AG08395 (cell line): ENCODE data around the gene RPL36A.

Experiments used
- DNase-seq: peaks from one replicate; pipeline ENCODE4 v3.0.0; 2012; ENCODE audit warnings: mixed read lengths, low spot score

Gene RPL36A

DNA sequence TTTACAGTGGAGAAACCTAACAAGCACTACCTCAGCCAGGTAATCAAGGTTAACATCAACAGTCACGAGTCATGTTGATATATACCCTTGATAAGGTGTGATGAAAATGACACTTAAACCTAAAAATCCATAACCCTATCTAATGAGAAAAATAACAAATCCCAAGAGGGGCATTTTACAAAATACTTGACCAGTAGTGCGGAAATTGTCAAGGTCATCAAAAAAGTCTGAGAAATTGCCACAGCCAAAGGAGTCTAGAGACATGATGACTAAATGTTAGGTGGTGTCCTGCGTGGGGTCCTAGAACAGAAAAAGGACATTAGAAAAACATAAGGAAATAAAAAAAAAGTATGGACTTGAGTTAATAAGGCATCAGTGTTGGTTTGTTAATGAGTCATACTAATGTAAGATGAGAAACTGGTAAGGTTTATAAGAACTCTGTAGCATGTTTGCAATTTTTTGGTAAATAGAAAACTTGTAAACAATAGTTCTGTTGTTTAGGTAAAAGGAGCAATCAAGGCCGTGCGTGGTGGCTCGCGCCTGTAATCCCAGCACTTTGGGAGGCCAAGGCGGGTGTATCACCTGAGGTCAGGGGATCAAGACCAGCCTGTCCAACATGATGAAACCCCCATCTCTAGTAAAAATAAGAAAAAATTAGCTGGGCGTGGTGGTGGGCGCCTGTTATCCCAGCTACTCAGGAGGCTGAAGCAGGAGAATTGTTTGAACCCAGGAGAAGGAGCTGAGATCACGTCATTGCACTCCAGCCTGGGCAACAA is 2.9 kb downstream of the RPL36A start:
- no peak for DNase-seq

DNA sequence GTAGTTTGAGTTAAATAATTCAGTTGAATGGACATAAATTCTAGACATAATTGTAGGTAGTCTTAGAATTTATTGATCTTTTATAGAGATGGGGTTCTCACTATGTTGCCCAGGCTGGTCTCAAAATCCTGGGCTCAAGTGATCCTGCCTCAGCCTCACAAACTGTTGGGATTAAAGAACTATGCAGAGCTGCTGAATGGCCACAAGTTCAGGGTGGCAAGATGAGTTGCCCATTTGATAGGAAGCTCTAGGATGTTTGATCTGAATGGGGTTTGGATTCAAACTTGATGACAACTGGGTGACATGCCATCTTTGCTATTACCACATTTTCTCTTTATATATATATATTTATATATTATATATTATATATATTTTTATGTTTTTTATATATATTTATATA is 3.6 kb downstream of the RPL36A start:
- DNase-seq: no peak

DNA sequence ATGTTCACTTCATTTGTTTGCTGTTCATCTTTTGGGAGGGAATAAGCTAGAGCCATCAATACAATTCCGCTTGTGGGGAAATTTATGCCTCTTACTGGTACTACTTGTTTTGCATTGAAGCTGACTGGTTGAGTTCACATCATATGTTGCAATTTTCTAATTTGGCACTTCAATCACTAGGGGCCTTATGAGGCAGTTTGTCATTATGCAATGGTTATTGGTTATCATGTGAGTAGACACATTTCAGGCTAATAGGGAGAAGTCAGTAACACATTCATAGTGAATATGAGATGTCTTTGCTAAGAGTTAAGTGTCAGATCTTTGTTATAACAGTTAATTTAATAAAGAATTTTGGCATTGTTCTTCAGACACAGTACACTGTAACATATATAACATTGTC is 5.0 kb downstream of the RPL36A start:
- no peak for DNase-seq

DNA sequence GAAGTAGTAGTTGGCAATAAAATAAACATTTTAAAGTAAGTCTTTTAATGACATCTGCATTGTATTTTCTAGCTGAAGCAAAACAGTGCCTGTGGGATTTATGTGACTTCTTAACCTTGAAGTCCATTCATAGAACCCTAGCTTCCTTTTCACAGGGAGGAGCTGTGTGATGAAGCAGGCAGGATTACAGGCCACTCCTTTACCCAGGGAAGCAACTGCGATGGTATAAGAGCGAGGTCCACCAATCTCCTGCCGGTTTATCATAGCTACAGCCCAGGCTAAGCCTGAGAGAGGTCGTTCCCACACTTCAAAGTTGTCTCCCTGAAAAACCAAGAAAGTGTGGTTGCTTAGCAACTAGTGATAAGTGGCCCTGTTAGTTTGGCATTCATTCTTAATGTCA is 7.0 kb downstream of the RPL36A start:
- DNase-seq: no peak

DNA sequence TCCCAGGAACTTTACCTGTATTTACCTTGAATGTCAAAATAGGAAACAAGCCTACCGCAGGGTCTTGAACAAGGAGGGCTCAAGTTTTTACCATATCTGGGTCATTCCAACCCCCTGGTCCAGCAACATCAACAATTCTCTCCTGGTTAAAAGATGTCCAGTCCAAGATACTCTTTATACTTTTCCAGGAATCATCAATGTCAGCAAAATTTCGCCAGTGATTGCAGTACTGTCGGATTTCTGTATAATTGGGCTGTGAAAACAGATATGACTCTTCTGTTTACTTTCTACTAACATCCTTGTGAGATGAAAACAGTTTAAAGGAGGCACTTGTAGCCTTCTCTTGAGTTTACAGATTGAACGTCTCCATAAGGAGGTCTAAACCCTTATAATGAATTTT is 7.9 kb downstream of the RPL36A start:
- no peak for DNase-seq

DNA sequence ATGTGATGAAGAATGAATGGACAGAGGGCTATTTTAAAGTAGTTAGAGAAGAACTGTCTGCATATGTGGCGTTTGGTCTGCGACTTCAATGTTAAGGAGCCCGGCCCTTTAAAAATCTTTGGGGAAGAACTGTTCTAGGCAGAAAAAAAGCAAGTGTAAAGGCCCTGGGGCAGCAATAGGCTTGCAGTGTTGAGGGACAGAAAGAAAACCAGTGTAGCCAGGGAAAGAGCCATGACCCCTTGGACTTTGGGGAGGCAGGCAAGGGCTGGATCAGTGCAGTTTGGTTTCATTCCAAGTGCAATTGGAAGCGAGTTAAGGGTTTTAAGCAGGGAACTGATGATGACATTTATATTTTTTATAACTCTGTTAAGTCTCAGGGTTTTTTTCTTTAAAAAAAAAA is 9.0 kb downstream of the RPL36A start:
- no peak for DNase-seq

DNA sequence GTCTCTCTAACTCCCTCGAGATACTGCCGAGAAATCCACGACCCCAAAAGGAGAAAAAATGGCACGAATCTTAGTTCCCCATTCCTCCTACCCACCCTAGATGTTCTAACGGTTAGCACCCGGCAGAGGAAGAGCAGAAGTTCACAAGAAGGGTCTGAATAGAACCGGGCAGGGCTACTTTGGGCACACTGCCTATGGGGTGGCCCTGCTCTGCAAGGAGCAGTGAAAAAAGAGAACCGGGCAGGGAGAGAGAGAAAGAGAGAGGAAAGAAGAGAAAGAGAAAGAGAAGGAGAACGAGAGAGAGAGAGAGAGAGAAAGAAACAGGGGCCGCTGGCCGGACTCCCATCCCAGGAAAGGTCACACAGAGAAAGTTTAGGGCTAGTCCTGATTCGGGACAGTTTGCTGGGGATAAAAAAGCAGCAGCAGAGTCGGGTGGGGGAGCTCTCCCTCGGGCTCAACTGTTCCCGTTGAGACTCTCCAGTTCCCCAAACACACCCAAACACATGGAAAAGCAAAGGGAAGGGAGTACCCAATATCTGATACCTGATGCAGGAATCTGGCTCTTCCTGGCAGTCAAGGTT is 16.4 kb downstream of the RPL36A start:
- no peak for DNase-seq

DNA sequence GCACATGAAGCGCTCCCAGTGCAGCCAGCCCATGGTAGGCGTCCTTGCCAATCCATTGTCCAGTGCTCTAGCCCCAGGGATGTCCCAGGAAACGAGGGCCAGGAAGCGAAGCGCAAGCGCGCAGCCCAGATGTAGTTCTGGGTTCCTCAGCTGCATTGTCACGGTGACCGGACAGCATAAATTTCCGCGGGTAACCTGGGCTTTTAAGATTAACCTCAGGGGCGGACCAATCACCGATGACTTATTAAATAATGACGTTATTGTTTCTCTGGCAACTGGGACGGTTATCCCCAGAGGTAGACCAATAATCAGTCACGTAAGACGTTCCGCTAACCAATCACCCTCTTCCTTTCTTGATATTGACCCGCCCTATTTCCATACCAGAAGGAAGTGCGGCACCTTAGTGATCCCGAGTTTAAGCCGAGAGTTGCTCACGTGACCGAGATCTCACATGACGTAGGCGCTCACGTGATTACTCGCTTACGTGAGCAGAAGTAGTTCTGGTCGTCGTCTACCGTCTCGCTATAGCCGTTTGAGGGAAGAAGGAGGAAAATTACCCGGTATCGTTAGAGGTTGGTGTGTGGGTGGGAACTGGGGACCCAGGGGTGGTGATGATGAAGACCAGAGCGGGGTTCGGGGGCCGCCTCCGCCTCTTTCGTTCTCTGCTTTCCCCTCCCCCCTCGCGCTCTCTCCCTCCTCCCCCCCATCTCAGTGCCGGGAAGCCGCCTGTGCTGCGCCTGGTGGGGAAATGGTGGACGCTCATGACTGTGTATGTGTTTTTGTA is 17.1 kb downstream of the RPL36A start, which contains the start of the genes GLA and HNRNPH2:
TSS of gene GLA (minus strand) at position 178 of the 784 bp plus-strand sequence. CDS start at position 156, 22 bp downstream.
TSS of gene HNRNPH2 (plus strand) at position 475 of the 784 bp plus-strand sequence. CDS start 3,767 bp downstream, outside the sequence.
- peak; percentile 91 for DNase-seq

DNA sequence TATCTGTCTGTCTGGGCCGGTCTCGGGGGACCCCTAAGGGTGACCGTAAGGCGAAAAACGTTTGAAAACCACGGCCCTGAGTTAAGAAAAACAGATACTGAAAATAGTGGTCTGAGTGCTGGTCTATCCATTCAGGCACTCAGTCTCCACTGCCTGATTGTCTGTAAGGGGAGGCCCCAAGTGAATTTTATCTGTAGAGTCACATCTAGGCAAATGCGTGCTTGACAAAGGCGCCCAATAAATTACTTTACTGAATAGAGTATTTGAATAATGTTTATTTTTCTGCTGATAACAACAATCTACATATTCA is 17.7 kb downstream of the RPL36A start:
- DNase-seq: no peak

DNA sequence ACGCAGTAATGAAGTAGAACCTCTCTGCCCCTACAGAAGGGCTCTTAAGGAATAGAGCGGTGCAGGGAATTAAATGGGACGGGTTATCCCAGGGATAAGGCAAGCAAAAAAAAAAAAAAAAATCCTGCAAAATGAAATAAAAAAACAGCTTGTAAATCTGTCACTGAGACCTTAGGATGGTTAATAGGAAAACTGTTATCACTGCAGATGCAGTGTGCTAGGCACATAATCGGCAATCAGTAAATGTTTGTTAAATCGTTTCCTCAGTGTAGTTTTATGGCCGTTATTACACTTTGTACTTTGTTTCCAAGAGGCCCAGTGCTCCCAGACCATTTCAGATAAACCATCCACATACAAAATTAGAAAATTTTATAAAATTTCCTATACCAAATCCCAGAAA is 18.2 kb downstream of the RPL36A start:
- DNase-seq: no peak

DNA sequence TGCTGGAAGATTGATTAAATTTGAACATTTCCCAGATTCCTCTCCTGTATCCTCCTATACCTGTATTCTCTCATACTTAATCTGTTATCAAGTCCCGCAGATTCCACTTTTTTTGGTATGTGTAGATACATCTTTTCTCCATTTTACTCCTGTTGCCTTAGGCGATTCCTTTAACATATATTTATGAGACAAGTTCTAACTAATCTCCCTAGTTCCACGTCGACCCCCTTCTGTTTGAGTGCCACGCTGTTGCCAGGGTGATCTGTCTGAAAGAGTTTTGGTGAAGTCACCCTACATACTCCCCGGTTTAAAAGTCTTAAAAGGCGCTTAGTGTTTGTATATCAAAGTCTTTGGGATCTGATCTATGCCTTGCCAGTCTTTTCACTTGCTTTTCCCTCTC is 19.6 kb downstream of the RPL36A start:
- no peak for DNase-seq

DNA sequence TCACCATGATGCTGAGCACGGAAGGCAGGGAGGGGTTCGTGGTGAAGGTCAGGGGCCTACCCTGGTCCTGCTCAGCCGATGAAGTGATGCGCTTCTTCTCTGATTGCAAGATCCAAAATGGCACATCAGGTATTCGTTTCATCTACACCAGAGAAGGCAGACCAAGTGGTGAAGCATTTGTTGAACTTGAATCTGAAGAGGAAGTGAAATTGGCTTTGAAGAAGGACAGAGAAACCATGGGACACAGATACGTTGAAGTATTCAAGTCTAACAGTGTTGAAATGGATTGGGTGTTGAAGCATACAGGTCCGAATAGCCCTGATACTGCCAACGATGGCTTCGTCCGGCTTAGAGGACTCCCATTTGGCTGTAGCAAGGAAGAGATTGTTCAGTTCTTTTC is 21.2 kb downstream of the RPL36A start:
- no peak for DNase-seq

DNA sequence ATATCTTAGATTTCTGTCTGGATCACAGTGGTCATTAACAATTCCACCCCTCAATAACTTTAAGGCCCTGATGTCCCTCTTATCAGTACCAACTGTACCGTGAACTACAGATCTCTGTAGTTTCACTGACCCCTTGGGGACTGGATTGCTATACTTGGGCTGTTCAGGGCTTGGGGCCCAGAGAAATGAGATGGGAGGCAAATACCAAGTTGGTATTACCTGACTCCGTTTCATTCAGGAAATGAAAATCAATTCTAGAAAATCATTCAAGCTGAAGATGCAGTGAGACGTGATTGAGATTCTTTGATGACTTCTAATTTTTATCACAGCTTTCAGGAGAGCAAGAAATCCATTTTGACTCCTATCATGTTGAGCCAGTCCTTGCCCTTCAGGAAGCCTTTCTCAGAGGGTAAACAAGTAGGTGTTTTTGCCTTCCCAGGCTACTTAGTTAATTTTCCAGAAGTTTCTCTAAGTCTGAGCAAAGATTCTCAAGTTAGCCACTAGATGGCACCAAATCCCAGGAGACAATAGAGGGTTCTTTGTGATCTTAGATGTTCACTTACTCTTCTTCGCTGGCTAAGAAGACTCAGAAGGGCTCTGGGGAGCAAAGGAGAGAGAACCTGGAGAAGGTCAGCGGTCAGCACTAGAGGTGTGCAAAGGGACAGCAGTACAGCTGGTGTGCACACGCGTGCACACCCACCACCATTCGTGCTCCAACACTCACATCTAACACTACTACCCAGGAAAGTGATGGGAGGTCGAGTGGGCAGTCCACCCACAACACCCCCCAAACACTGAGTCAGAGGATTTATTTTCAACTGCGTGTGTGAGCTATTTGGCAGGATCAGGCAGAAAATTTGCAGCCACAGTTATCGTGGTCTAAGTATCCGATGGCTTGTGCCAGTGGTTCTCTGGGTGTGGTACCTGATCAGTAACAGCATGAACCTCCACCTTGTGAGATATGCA is 24.7 kb downstream of the RPL36A start:
- DNase-seq: peak; percentile 76

DNA sequence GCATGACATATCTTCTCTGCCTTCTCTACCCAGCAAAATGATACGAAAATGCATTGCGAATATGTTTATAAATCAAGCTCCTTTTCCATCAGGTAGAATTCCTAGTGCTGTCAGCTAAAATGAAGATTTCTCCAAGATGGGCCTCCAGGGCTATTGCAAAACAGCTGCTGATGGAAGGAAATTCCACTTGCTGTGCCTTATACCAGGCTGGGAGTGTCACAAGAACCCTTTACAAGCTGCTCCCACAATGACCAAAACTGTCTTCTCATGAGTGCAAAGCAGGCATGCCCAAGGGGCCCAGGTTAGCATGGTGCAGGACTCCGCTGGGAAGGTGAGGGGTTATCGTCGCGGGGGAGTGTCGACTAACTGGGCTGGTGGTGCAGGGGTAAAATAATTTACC is 25.9 kb downstream of the RPL36A start:
- no peak for DNase-seq

DNA sequence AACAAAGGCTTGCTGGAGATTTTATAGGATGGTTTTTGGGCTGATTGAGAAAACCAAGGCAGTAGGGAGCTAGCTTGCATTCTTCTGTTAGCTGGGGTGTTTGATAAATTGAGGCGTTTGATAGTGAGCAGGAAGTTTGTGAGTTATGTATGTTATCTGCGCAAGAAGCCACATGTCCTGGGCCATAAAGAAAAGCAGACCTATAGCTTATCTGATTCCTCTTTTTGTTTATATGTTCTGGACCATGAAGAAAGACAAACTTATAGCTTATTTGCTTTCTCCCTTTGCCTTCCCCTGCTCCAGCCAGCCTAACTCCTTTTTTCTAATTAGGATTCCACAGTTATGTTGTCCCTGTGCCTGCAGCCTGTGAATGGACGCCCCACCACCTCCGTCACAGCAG is 26.4 kb downstream of the RPL36A start:
- DNase-seq: no peak

DNA sequence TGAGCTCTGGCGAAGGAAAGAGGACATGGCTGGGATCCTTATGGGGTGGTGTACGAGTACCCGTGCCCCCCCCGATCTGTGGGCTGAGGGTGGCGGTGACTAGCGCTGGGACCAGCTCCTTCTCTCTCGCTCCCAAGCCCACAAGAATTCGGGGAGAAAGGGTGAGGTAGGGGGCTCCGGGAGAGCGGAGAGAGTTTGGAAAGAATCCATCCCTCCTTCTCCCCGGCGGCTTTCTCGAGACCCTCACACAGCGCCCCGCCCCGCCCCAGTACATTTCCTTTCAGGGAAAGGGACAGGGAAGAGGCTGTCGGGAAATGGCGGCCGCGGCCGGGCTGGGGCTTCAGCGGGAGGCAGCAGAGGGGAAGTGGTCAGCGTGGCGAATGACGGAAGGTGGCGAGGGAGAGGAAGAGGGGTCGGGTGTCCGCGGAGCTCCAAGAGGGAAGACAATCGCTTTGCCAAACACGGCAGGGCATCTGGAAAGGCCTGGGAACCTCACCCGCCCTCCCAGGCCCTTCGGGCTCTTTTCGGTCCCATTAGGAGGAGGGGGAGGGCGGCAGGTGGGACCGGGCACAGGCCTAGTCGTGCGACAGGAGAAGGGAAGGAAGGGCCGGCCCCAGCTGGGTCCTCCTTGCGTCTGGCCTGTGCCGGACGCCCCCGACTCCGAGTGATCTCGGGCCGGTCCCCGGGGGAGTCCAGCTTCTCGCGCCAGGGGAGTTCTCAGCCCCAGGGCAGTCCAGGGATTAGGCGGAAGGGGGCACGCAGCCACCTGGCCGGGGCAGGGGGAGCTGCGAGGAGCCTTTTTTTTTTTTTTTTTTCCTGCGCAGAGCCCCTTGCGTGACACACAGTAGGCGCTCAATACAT is 27.4 kb downstream of the RPL36A start:
- DNase-seq: peak; percentile 25

DNA sequence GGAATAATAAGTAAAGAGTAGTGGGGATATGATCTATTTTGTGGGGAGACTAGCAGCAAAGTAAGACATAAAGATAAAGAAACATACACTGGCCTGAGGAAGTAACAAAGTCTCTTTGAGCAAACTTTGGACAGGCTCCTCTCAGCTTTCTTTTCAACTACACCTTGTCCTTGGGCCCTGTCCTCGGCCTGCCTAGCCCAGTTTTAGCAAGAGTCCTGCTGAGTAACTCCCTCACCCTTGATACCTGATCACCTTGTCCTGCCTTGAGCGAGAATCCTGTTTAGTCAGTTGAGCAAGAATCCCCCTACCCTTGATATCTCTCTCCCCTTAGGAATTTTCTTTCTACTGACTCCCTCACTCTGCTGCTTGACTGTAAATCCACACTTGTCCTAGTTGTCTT is 28.7 kb downstream of the RPL36A start:
- DNase-seq: no peak

DNA sequence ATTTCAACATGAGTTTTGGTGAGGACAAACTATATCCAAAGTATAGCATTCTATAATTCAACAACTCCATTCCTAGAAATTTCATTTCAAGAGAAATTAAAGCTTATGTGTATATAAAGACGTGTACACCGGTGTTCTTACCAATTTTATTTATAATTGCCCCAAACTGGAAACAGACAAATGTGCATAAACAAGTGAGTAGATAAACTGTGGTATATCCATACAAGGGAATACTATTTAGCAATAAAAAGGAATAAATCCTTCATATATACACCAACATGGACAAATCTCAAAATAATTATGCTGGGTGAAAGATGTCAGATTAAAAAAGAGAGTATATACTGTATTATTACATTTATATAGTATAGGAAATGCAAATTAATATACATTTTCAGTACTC is 37.1 kb downstream of the RPL36A start:
- no peak for DNase-seq

DNA sequence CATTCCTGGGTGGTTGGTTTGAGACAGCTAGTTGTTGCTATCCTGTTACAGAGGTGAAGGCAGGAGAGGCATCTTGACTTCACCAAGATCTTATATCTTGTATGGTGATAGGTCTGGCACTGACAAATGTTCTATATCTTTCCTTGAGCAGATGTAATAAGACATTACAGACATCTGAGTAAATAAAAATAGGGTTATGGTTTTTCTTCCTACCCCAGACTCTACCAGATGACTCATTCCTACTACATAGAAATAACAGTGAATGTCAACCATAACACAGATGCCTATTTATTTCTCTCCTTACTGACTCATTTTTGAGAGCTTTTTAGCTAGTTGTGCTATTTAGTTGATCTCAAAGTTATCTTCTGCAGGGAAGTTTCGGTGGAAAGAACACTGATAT is 39.1 kb downstream of the RPL36A start:
- peak; percentile 26 for DNase-seq

DNA sequence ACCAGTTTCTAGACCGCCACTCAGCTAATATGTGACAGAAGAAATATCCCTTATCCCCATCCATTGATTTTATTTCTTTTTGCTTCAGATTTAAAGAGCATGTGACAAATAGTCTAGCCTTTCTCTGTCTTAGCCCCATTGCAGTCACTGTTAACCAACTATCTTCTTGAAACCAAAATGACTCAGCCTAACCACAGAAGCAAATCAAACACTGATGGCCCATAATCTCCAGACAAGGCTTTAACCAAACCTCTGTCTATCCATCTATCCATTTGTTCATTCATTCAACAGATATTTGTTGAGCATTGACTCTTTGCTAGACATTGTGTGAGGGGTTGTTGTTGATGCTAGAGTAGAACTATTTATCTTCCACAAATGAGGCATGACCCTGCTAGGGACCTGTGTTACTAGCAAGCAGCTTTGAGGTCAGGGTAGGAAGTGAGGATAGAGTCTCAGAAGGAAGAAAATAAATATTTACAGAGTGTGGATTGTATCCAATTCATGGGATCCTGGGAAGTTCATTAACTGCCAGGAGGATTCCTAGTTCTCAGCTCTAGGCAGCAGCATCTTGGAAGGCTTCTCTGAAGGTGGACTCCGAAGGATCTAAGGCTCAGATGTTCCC is 39.8 kb downstream of the RPL36A start:
- DNase-seq: peak; percentile 37

DNA sequence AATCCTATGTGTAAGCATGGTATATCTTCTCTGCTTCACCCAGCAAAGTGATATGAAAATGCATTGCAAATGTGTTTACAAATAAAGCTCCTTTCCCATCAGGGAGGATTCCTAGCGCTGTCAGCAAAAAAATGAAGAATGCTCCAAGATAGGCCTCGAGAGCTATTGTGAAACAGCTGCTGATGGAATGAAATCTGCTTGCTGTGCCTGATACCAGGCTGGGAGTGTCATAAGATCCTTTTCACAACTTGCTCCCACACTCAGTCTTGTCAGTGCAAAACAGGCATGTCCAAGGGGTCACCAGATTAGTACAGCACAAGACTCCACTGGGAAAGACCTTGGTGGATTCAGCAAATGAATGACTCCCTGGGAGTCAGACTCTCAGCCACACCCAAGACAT is 51.3 kb downstream of the RPL36A start:
- no peak for DNase-seq
